Lung (tissue), 12 donors: ENCODE results near the gene MARCHF10. TPM values are rescaled to one million over a fixed set of nuclear protein-coding genes. Genes with fewer than 3 reads are reported as not detected.
"Not testable (repeated sequence)": the region's sequence is repeated elsewhere in the genome, so short reads cannot be mapped to it uniquely, and the experiment has no call there.

Experiments
- ATAC-seq: fragments of 200-7000 bp; cut with Tn5 transposase; one replicate; pipeline ENCODE4 v1.9.1; 2020; ENCODE audit warnings: moderate number of reproducible peaks; ENCODE audit not compliant: insufficient read depth, low FRiP score
- DNase-seq, 3 donors: peaks; one replicate each; pipeline ENCODE4 v3.0.0-alpha.2; 2013 to 2017
- H3K27ac ChIP-seq, 2 donors: one replicate each; pipeline ENCODE4 v1.5.1; 2013; ENCODE audit warnings: mild to moderate bottlenecking in 2 of 2, moderate library complexity in 2 of 2, control low read depth in 1 of 2, inconsistent platforms in 1 of 2, low read depth in 1 of 2, low read length in 1 of 2
- H3K27me3 ChIP-seq, 3 donors: one replicate each; pipeline ENCODE4 v1.5.1; 2013; ENCODE audit warnings: low read length in 2 of 3; ENCODE audit not compliant: control insufficient read depth in 3 of 3, insufficient read depth in 3 of 3
- H3K36me3 ChIP-seq, 4 donors: one replicate each; pipeline ENCODE4 v1.5.1; 2013; ENCODE audit warnings: low read length in 4 of 4, mild to moderate bottlenecking in 1 of 4, moderate library complexity in 1 of 4; ENCODE audit not compliant: control insufficient read depth in 4 of 4, insufficient read depth in 4 of 4
- H3K4me1 ChIP-seq, 5 donors: one replicate each; pipeline ENCODE4 v1.5.1; 2013; ENCODE audit warnings: low read length in 5 of 5, mild to moderate bottlenecking in 2 of 5, moderate library complexity in 1 of 5; ENCODE audit not compliant: control insufficient read depth in 5 of 5, insufficient read depth in 5 of 5
- H3K4me3 ChIP-seq: one replicate; pipeline ENCODE4 v1.5.1; 2013; ENCODE audit warnings: mild to moderate bottlenecking, control low read depth, moderate library complexity
- H3K9ac ChIP-seq, 2 donors: one replicate each; pipeline ENCODE4 v1.5.1; 2013; ENCODE audit warnings: low read length in 2 of 2, control low read depth in 1 of 2; ENCODE audit not compliant: insufficient read depth in 1 of 2
- H3K9me3 ChIP-seq, 4 donors: one replicate each; pipeline ENCODE4 v1.5.1; 2013; ENCODE audit warnings: low read length in 3 of 4, mild to moderate bottlenecking in 1 of 4, moderate library complexity in 1 of 4; ENCODE audit not compliant: control insufficient read depth in 4 of 4, insufficient read depth in 3 of 4
- CTCF ChIP-seq: IDR thresholded peaks from 2 replicates; pipeline ENCODE4 v1.5.1; 2012; ENCODE audit warnings: mild to moderate bottlenecking; ENCODE audit errors: control extremely low read depth, extremely low read depth
- WGBS, 2 donors: extraction: QIAGEN DNeasy Blood & Tissue Kit; methylation state at CpG; one replicate each; pipeline ENCODE4 v1.1.7; 2013; 5-methylcytosine and 5-hydroxymethylcytosine counted together
- polyA plus RNA-seq, 2 donors: library from polyadenylated mRNA; stranded (reverse); fragments of 200-250 nt; gene quantifications; one replicate each; pipeline ENCODE4 v1.2.1, GENCODE V29; 2013
- total RNA-seq, 2 donors: library from RNA; depleted of rRNA in 1 of 2; stranded (reverse); fragments of >200 nt in 1 of 2; gene quantifications; one replicate each; pipeline ENCODE4 v1.2.1, GENCODE V29; 2014 to 2021
- donor health status: control.
- donor health status: control.
- donor health status: Bipolar disorder and iron deficiency.
- donor health status: healthy.
- donor health status: DM: yes; HTN: yes; CAD: no.

MARCHF10 gene
- total and polyA plus RNA-seq, 4 donors, result 3.1 to 13.8 (median 7.5) TPM

GRCh38 chr17:62832405-62832804 is 24.3 kb upstream of the MARCHF10 start:
- Histone ChIP-seq H3K4me3 (no peak overlapping the region), H3K9me3 (no peaks in the 10 kb centered on the region), H3K36me3 (no peaks in the 10 kb centered on the region), H3K4me1 (peaks cover 0 to 9% (median 0%) of the 10 kb centered on the region in 5 donors), H3K27me3 (no peaks in the 10 kb centered on the region), H3K9ac (no peak overlapping the region), H3K27ac (no peak overlapping the region)
- 95 to 100% methylated on average over 1 of the region's 1 CpG for WGBS, 2 donors
- ATAC-seq (no peak), DNase-seq (no peak)
- TF ChIP-seq CTCF, result no peak

- not testable (repeated sequence) for H3K4me3 ChIP-seq, DNase-seq, ATAC-seq, H3K4me1 ChIP-seq, H3K9me3 ChIP-seq, H3K27ac ChIP-seq, H3K9ac ChIP-seq, H3K36me3 ChIP-seq, H3K27me3 ChIP-seq
- 54 to 71% methylated on average over 6 of the region's 6 CpGs for WGBS, 2 donors
Observed at GRCh38 chr17:62831066-62831465, 23.0 kb upstream of the MARCHF10 start.

- ATAC-seq, result no peak
- WGBS, 2 donors, result 59 to 65% methylated on average over 10 of the region's 10 CpGs
- peaks cover 0 to 9% (median 0%) of the 10 kb centered on the region in 5 donors for H3K4me1 ChIP-seq
- no peak overlapping the region for H3K9ac ChIP-seq
- no peak for TF ChIP-seq CTCF
- no peaks in the 10 kb centered on the region for H3K27me3 ChIP-seq
- no peaks in the 10 kb centered on the region for H3K36me3 ChIP-seq
- H3K4me3 ChIP-seq, result no peak overlapping the region
- DNase-seq, result peak; percentile 39 to 77 (median 66)
- no peaks in the 10 kb centered on the region for H3K9me3 ChIP-seq
- no peak overlapping the region for H3K27ac ChIP-seq
Observed at GRCh38 chr17:62827746-62828485, 19.8 kb upstream of the MARCHF10 start.

- DNase-seq (no peak), ATAC-seq (no peak)
- Histone ChIP-seq H3K36me3 (no peaks in the 10 kb centered on the region), H3K27me3 (no peaks in the 10 kb centered on the region), H3K4me3 (no peak overlapping the region), H3K9me3 (no peaks in the 10 kb centered on the region), H3K9ac (no peak overlapping the region), H3K27ac (no peak overlapping the region), H3K4me1 (peaks cover 0 to 11% (median 2%) of the 10 kb centered on the region in 5 donors)
- WGBS, 2 donors, result 80 to 86% methylated on average over 3 of the region's 3 CpGs
- no peak for TF ChIP-seq CTCF
Observed at GRCh38 chr17:62826956-62827355, 18.8 kb upstream of the MARCHF10 start.
